HL-60/S4 treated with phorbol 12-myristate 13-acetate at 8.2 ng/mL for 4 days and 3 days (cell line): ENCODE results near the gene SRPK2.

Experiments
- in situ Hi-C: fragments of 300-500 bp; cut with MboI; formaldehyde crosslinking; loops from 2 replicates; pipeline ENCODE4 v1.15.0; 2022; ENCODE audit warnings: low sequenced_read_pairs

The SRPK2 gene

GRCh38 chr7:105345003-105345402 lies 43.7 kb downstream of the SRPK2 start:
- in situ Hi-C loops: loop anchor here (25.0 kb wide), 1 partner anchor 408 kb away; no protein-coding TSS in a partner anchor

GRCh38 chr7:105339404-105340323 lies 49.1 kb downstream of the SRPK2 start:
- in situ Hi-C loops: loop anchor here (25.0 kb wide), 1 partner anchor 402 kb away; no protein-coding TSS in a partner anchor

- in situ Hi-C loops: loop anchor here (25.0 kb wide), 1 partner anchor 400 kb away; no protein-coding TSS in a partner anchor
These were observed 51.2 kb downstream of the SRPK2 start for GRCh38 chr7:105337529-105337928.

- in situ Hi-C loops: loop anchor here (25.0 kb wide), 1 partner anchor 399 kb away; no protein-coding TSS in a partner anchor
These were observed 52.7 kb downstream of the SRPK2 start for GRCh38 chr7:105336009-105336408.

- in situ Hi-C loops: loop anchor here (25.0 kb wide), 1 partner anchor 395 kb away; no protein-coding TSS in a partner anchor
These were observed 56.1 kb downstream of the SRPK2 start for GRCh38 chr7:105332661-105333060.

- in situ Hi-C loops: loop anchor here (25.0 kb wide), 1 partner anchor 393 kb away; no protein-coding TSS in a partner anchor
These were observed 58.2 kb downstream of the SRPK2 start for GRCh38 chr7:105330526-105330925.

GRCh38 chr7:105327201-105327600 lies 61.5 kb downstream of the SRPK2 start:
- in situ Hi-C loops: loop anchor here (25.0 kb wide), 1 partner anchor 390 kb away; no protein-coding TSS in a partner anchor

- in situ Hi-C loops: loop anchor here (25.0 kb wide), 1 partner anchor 388 kb away; no protein-coding TSS in a partner anchor
These were observed 63.4 kb downstream of the SRPK2 start for GRCh38 chr7:105325216-105325904.

- in situ Hi-C loops: loop anchor here (25.0 kb wide), 1 partner anchor 387 kb away; no protein-coding TSS in a partner anchor
These were observed 64.1 kb downstream of the SRPK2 start for GRCh38 chr7:105324606-105325005.

GRCh38 chr7:105323366-105323765 lies 65.4 kb downstream of the SRPK2 start:
- in situ Hi-C loops: no loop called here

GRCh38 chr7:105322655-105323277 lies 66.0 kb downstream of the SRPK2 start:
- in situ Hi-C loops: no loop called here

- in situ Hi-C loops: no loop called here
These were observed 66.8 kb downstream of the SRPK2 start for GRCh38 chr7:105321754-105322455.

GRCh38 chr7:105320896-105321295 lies 67.8 kb downstream of the SRPK2 start:
- in situ Hi-C loops: no loop called here

GRCh38 chr7:105319578-105319977 lies 69.1 kb downstream of the SRPK2 start:
- in situ Hi-C loops: no loop called here

- in situ Hi-C loops: no loop called here
These were observed 72.0 kb downstream of the SRPK2 start for GRCh38 chr7:105316578-105317344.

- in situ Hi-C loops: no loop called here
These were observed 73.4 kb downstream of the SRPK2 start for GRCh38 chr7:105315357-105315756.

- in situ Hi-C loops: no loop called here
These were observed 79.2 kb downstream of the SRPK2 start for GRCh38 chr7:105309235-105310169.

- in situ Hi-C loops: no loop called here
These were observed 81.5 kb downstream of the SRPK2 start for GRCh38 chr7:105307163-105307672.
